ENCODE data around the gene OTOS. TPM values are rescaled to one million over a fixed set of nuclear protein-coding genes. Genes with fewer than 3 reads are reported as not detected.

Gene OTOS
- total RNA-seq, 1 donor from 2014 or later = not detected

DNA sequence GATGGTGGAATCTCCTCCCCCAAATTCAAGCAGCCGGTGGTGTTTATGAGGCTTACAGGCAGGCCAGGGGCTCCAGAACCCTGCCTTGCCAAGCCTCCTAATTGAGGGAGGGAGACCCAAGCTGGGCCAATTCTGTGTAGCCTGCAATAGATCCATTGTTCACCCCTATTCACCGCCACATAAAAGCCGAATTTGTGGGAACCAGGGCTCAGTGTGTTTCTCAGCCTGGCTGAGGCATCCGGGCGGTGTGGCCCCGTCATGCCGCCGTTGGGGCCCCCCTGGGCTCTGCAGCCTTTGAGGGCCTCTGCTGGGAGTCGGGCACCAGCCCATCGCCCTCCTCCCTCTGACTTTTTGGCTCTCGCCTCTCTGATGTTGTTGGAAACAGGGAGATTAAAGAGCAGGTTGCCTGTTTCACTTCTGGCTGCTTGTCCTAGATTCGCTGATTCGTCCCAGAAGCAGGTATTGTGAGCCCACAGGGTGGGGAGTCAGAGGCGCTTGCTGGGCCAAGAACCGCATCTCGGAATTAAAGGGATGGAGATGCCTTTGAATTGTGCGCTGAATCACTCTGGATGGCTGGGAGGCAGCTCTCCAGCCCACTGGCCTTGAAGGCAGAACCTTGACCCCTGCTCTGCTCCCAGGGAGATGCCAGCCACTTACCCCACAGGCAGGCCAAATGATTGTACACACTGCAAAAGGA lies 14.7 kb upstream of the OTOS start:
- Mint-ChIP-seq H3K9me3 (ENCODE audit: unreplicated experiment) (peaks cover 5% of the 10 kb centered on the region), H3K27ac (ENCODE audit: unreplicated experiment) (no peak overlapping the region), H3K4me1 (ENCODE audit: low read depth, unreplicated experiment) (peaks cover 10% of the 10 kb centered on the region), H3K4me3 (ENCODE audit: unreplicated experiment) (no peak overlapping the region), H3K36me3 (ENCODE audit: low read depth, unreplicated experiment) (no peaks in the 10 kb centered on the region), H3K27me3 (ENCODE audit: low read depth, unreplicated experiment) (peaks cover 44% of the 10 kb centered on the region)
- H4K20me1 ChIP-seq (ENCODE audit: insufficient read depth, low read length) = no peaks in the 10 kb centered on the region
- no peak overlapping the region for H3K27ac ChIP-seq (ENCODE audit: low read depth, low read length)
- H3K4me3 ChIP-seq (ENCODE audit: insufficient read depth, low read depth, low read length) = no peak overlapping the region
- TF ChIP-seq, protein P1, sequence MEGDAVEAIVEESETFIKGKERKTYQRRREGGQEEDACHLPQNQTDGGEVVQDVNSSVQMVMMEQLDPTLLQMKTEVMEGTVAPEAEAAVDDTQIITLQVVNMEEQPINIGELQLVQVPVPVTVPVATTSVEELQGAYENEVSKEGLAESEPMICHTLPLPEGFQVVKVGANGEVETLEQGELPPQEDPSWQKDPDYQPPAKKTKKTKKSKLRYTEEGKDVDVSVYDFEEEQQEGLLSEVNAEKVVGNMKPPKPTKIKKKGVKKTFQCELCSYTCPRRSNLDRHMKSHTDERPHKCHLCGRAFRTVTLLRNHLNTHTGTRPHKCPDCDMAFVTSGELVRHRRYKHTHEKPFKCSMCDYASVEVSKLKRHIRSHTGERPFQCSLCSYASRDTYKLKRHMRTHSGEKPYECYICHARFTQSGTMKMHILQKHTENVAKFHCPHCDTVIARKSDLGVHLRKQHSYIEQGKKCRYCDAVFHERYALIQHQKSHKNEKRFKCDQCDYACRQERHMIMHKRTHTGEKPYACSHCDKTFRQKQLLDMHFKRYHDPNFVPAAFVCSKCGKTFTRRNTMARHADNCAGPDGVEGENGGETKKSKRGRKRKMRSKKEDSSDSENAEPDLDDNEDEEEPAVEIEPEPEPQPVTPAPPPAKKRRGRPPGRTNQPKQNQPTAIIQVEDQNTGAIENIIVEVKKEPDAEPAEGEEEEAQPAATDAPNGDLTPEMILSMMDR (IDR thresholded peaks at IDR 0.05; ENCODE audit: insufficient read depth, low read depth, low read length) = no peak
- no peak for TF ChIP-seq EZH2 (IDR thresholded peaks at IDR 0.05; ENCODE audit: insufficient read depth, low read length)
- no peaks in the 10 kb centered on the region for H3K9me3 ChIP-seq (ENCODE audit: insufficient read depth, low read depth, low read length)
- H3K79me2 ChIP-seq (ENCODE audit: insufficient read depth, low read length) = no peaks in the 10 kb centered on the region
- no peak for DNase-seq (ENCODE audit: low read depth)
- no peak for FAIRE-seq
- no peak overlapping the region for H2AFZ ChIP-seq (ENCODE audit: low read depth, low read length)
- no peak overlapping the region for H3K9ac ChIP-seq (ENCODE audit: low read length)
- no peaks in the 10 kb centered on the region for H3K36me3 ChIP-seq (ENCODE audit: insufficient read depth, low read length)
- no peaks in the 10 kb centered on the region for H3K4me1 ChIP-seq (ENCODE audit: insufficient read depth, low read length)
- H3K27me3 ChIP-seq (ENCODE audit: insufficient read depth, low read length) = peaks cover 27% of the 10 kb centered on the region
- H3K4me2 ChIP-seq (ENCODE audit: low read length) = no peak overlapping the region

DNA sequence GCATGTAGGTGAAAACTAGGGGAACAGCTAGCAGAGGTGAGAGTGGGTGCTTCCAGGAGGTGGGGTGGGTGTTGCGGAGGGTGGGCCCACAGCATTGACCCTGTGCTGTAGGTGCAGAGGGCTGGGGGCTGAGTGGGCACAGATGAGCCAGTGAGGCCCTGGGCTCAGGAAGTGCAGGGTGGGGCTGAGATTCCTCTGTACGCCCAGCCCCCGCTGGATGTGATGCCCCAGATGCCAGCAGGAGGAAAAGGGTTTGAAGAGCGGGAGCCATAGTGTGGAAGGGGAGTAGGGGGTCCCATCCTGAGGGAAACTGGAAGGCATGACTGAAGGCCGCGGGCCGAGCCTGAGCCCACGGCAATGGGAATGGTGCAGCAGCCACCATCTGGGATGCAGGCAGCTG lies 14.1 kb upstream of the OTOS start:
- Histone ChIP-seq H3K4me3 (ENCODE audit: insufficient read depth, low read depth, low read length) (no peak overlapping the region), H3K4me2 (ENCODE audit: low read length) (no peak overlapping the region), H3K4me1 (ENCODE audit: insufficient read depth, low read length) (no peaks in the 10 kb centered on the region), H3K27ac (ENCODE audit: low read depth, low read length) (no peak overlapping the region), H4K20me1 (ENCODE audit: insufficient read depth, low read length) (no peaks in the 10 kb centered on the region), H3K27me3 (ENCODE audit: insufficient read depth, low read length) (peaks cover 27% of the 10 kb centered on the region), H2AFZ (ENCODE audit: low read depth, low read length) (no peak overlapping the region), H3K79me2 (ENCODE audit: insufficient read depth, low read length) (no peaks in the 10 kb centered on the region), H3K9ac (ENCODE audit: low read length) (no peak overlapping the region), H3K36me3 (ENCODE audit: insufficient read depth, low read length) (no peaks in the 10 kb centered on the region), H3K9me3 (ENCODE audit: insufficient read depth, low read depth, low read length) (no peaks in the 10 kb centered on the region)
- H3K4me1 Mint-ChIP-seq (ENCODE audit: low read depth, unreplicated experiment) = peaks cover 10% of the 10 kb centered on the region
- DNase-seq (ENCODE audit: low read depth) (no peak), FAIRE-seq (no peak)
- H3K9me3 Mint-ChIP-seq (ENCODE audit: unreplicated experiment) = peaks cover 5% of the 10 kb centered on the region
- H3K27ac Mint-ChIP-seq (ENCODE audit: unreplicated experiment) = no peak overlapping the region
- H3K4me3 Mint-ChIP-seq (ENCODE audit: unreplicated experiment) = no peak overlapping the region
- TF ChIP-seq EZH2 (IDR thresholded peaks at IDR 0.05; ENCODE audit: insufficient read depth, low read length) = no peak
- TF ChIP-seq, protein P1 (IDR thresholded peaks at IDR 0.05; ENCODE audit: insufficient read depth, low read depth, low read length) = no peak
- no peaks in the 10 kb centered on the region for H3K36me3 Mint-ChIP-seq (ENCODE audit: low read depth, unreplicated experiment)
- H3K27me3 Mint-ChIP-seq (ENCODE audit: low read depth, unreplicated experiment) = peaks cover 48% of the 10 kb centered on the region

DNA sequence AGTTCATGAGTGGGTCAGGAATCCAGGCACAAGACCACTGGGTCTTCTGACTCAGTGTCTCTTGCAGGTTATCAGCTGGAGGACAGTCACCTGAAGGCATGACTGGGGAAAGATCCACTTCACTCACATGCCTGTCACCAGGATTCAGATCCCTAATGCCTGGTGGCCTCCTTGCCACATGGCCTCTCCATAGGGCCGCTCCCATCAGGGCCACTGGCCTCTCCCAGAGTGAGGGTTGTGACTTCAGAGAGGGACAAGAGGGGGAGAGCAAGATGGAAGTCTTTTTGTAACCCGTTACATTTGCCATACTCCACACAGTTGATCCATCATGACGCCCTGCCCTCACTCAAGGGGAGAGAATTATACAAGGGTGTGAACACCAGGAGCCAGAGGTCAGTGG lies 13.0 kb upstream of the OTOS start:
- DNase-seq (ENCODE audit: low read depth) (no peak), FAIRE-seq (no peak)
- no peaks in the 10 kb centered on the region for H3K36me3 ChIP-seq (ENCODE audit: insufficient read depth, low read length)
- H3K4me1 Mint-ChIP-seq (ENCODE audit: low read depth, unreplicated experiment) = peaks cover 10% of the 10 kb centered on the region
- TF ChIP-seq, protein P1 (IDR thresholded peaks at IDR 0.05; ENCODE audit: insufficient read depth, low read depth, low read length) = no peak
- no peak for TF ChIP-seq EZH2 (IDR thresholded peaks at IDR 0.05; ENCODE audit: insufficient read depth, low read length)
- peaks cover 5% of the 10 kb centered on the region for H3K9me3 Mint-ChIP-seq (ENCODE audit: unreplicated experiment)
- peaks cover 27% of the 10 kb centered on the region for H3K27me3 ChIP-seq (ENCODE audit: insufficient read depth, low read length)
- H2AFZ ChIP-seq (ENCODE audit: low read depth, low read length) = no peak overlapping the region
- no peak overlapping the region for H3K27ac Mint-ChIP-seq (ENCODE audit: unreplicated experiment)
- no peak overlapping the region for H3K9ac ChIP-seq (ENCODE audit: low read length)
- no peak overlapping the region for H3K4me3 Mint-ChIP-seq (ENCODE audit: unreplicated experiment)
- H3K36me3 Mint-ChIP-seq (ENCODE audit: low read depth, unreplicated experiment) = no peaks in the 10 kb centered on the region
- no peak overlapping the region for H3K4me2 ChIP-seq (ENCODE audit: low read length)
- no peak overlapping the region for H3K27ac ChIP-seq (ENCODE audit: low read depth, low read length)
- H3K27me3 Mint-ChIP-seq (ENCODE audit: low read depth, unreplicated experiment) = peaks cover 51% of the 10 kb centered on the region
- no peaks in the 10 kb centered on the region for H4K20me1 ChIP-seq (ENCODE audit: insufficient read depth, low read length)
- no peaks in the 10 kb centered on the region for H3K4me1 ChIP-seq (ENCODE audit: insufficient read depth, low read length)
- H3K4me3 ChIP-seq (ENCODE audit: insufficient read depth, low read depth, low read length) = no peak overlapping the region
- no peaks in the 10 kb centered on the region for H3K9me3 ChIP-seq (ENCODE audit: insufficient read depth, low read depth, low read length)
- H3K79me2 ChIP-seq (ENCODE audit: insufficient read depth, low read length) = no peaks in the 10 kb centered on the region
